ENCODE results near the gene USP49.

USP49 gene

DNA sequence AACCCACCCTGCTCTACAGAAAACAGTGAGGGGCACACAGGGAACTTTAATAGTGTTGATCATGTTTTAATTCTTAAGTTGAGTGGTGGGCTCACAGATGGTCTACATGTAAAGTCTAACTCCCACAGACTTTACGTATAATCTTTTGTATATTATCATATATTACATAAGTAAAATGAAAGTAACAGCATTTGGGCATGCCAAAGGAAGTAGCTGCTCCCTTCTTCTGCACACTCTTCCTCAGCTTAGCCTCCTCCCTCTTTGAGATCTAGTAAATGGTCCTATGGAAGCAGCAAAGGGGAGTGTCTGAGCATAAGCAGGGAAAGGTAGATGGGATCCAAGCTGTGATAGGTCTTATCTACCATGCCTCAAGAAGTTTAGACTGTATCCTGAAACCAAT, 14.6 kb upstream of the USP49 start:
- H3K4me3 ChIP-seq (ENCODE audit: insufficient read depth in 1 of 2, low read depth in 1 of 2, low read length in 2 of 2), result no peak overlapping the region
- no peak overlapping the region for H3K14ac ChIP-seq (ENCODE audit: low read length in 2 of 2)
- no peak overlapping the region for H4K8ac ChIP-seq (ENCODE audit: low read length)
- H3K4me1 ChIP-seq (ENCODE audit: control insufficient read depth, insufficient read depth, low read depth, low read length), result no peaks in the 10 kb centered on the region
- no peak overlapping the region for H3K23ac ChIP-seq (ENCODE audit: low read length in 2 of 2)
- no peak overlapping the region for H3K27ac ChIP-seq (ENCODE audit: low read length, poor library complexity, severe bottlenecking)
- no peak overlapping the region for H2BK12ac ChIP-seq (ENCODE audit: low read length in 2 of 2)
- no peak overlapping the region for H2AK5ac ChIP-seq (ENCODE audit: low read length, severe bottlenecking)
- H4K91ac ChIP-seq (ENCODE audit: low read length), result no peak overlapping the region
- H2BK15ac ChIP-seq (ENCODE audit: low read depth, poor library complexity, severe bottlenecking), result no peak overlapping the region
- no peak overlapping the region for H3K4me2 ChIP-seq (ENCODE audit: low read length, poor library complexity, severe bottlenecking)
- no peak overlapping the region for H3K9ac ChIP-seq (ENCODE audit: low read length)
- H3K36me3 ChIP-seq (ENCODE audit: control insufficient read depth in 1 of 2, insufficient read depth in 2 of 2, low read depth in 1 of 2, low read length in 2 of 2), result peaks cover 33 to 84% of the 10 kb centered on the region in 2 experiments
- H3K79me1 ChIP-seq (replicated peaks; ENCODE audit: low read length, poor library complexity, severe bottlenecking), result peaks cover 41% of the 10 kb centered on the region
- H3K9me3 ChIP-seq (ENCODE audit: control insufficient read depth, low read length), result no peaks in the 10 kb centered on the region
- DNase-seq, result no peak
- H2BK5ac ChIP-seq (ENCODE audit: low read depth, low read length, poor library complexity, severe bottlenecking), result no peak overlapping the region
- no peak overlapping the region for H2AFZ ChIP-seq (ENCODE audit: low read depth, low read length)
- no peak overlapping the region for H3K18ac ChIP-seq (ENCODE audit: low read depth in 1 of 2, low read length in 2 of 2)
- WGBS, result no CpG with 5 or more reads among the region's 1 CpG
- no peak overlapping the region for H2BK120ac ChIP-seq (ENCODE audit: low read depth, low read length)
- no peak overlapping the region for H3K4ac ChIP-seq (ENCODE audit: low read depth in 1 of 2, low read length in 2 of 2)
- H3K27me3 ChIP-seq (ENCODE audit: control insufficient read depth in 1 of 2, insufficient read depth in 1 of 2, low read length in 2 of 2), result no peaks in the 10 kb centered on the region

DNA sequence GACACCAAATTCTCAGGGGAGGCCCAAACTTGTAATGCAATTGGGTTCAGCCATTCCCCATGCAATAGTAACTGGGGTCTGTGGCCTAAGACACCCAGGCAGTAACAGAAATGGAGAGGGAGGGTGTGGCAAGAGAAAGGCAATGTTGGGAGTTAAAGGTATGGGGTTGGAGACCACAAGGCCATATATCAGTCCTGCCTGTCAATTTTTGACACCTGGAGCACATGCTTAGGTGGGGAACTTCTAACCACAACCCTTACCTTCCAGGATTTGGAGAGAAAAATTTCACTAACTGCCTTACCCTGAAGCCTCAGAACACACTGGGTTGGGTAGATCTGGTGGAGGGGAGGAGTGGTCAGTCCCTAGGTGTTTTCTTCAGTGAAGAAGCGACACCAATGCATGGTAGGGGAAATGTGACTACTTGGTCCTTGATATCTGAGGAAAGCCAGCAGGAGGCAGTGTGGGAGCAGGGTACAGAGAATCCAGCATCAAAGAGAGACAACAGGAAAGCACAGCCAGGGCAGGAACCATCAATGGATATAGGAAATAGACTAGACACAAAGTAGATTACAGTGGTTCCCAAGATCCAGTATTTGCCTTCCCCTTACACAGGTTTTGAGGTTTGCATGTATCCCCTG, 6.8 kb upstream of the USP49 start:
- DNase-seq, result peak; percentile 18
- Histone ChIP-seq H3K4me3 (ENCODE audit: insufficient read depth in 1 of 2, low read depth in 1 of 2, low read length in 2 of 2) (no peak overlapping the region), H3K36me3 (ENCODE audit: control insufficient read depth in 1 of 2, insufficient read depth in 2 of 2, low read depth in 1 of 2, low read length in 2 of 2) (peaks cover 19 to 33% of the 10 kb centered on the region in 2 experiments), H2AK5ac (ENCODE audit: low read length, severe bottlenecking) (no peak overlapping the region), H2AFZ (ENCODE audit: low read depth, low read length) (no peak overlapping the region), H3K4ac (ENCODE audit: low read depth in 1 of 2, low read length in 2 of 2) (no peak overlapping the region), H3K23ac (ENCODE audit: low read length in 2 of 2) (no peak overlapping the region), H2BK120ac (ENCODE audit: low read depth, low read length) (no peak overlapping the region), H3K4me2 (ENCODE audit: low read length, poor library complexity, severe bottlenecking) (no peak overlapping the region), H3K9ac (ENCODE audit: low read length) (no peak overlapping the region), H4K8ac (ENCODE audit: low read length) (no peak overlapping the region), H3K14ac (ENCODE audit: low read length in 2 of 2) (no peak overlapping the region), H2BK5ac (ENCODE audit: low read depth, low read length, poor library complexity, severe bottlenecking) (no peak overlapping the region), H2BK12ac (ENCODE audit: low read length in 2 of 2) (no peak overlapping the region), H3K27me3 (ENCODE audit: control insufficient read depth in 1 of 2, insufficient read depth in 1 of 2, low read length in 2 of 2) (no peaks in the 10 kb centered on the region), H3K18ac (ENCODE audit: low read depth in 1 of 2, low read length in 2 of 2) (no peak overlapping the region), H4K91ac (ENCODE audit: low read length) (no peak overlapping the region), H3K9me3 (ENCODE audit: control insufficient read depth, low read length) (no peaks in the 10 kb centered on the region), H3K27ac (ENCODE audit: low read length, poor library complexity, severe bottlenecking) (no peak overlapping the region), H2BK15ac (ENCODE audit: low read depth, poor library complexity, severe bottlenecking) (no peak overlapping the region), H3K79me1 (replicated peaks; ENCODE audit: low read length, poor library complexity, severe bottlenecking) (peaks cover 13% of the 10 kb centered on the region), H3K4me1 (ENCODE audit: control insufficient read depth, insufficient read depth, low read depth, low read length) (no peaks in the 10 kb centered on the region)
- 96% methylated on average over 1 of the region's 1 CpG for WGBS

DNA sequence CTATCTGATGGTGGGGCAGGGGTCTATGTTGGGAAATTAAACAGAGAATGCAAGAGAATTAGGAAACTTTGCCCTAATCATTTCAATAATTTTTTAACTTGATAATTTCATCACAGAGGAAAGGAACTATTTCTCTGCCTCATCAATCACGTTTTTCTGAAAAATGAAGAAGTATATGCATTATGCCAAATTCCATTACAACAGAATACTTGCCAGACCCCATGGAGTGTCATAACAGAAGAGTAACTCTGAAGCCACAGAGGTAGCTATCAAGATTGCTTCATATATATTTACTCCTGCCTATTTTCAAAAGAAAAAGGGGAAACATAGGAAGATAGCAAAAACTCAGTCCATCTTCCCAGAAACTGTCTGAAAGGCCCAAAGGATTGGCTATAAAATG, 5.7 kb upstream of the USP49 start:
- Histone ChIP-seq H2BK15ac (ENCODE audit: low read depth, poor library complexity, severe bottlenecking) (no peak overlapping the region), H3K18ac (ENCODE audit: low read depth in 1 of 2, low read length in 2 of 2) (no peak overlapping the region), H3K9ac (ENCODE audit: low read length) (no peak overlapping the region), H2BK5ac (ENCODE audit: low read depth, low read length, poor library complexity, severe bottlenecking) (no peak overlapping the region), H3K4me2 (ENCODE audit: low read length, poor library complexity, severe bottlenecking) (no peak overlapping the region), H3K4ac (ENCODE audit: low read depth in 1 of 2, low read length in 2 of 2) (no peak overlapping the region), H2BK120ac (ENCODE audit: low read depth, low read length) (no peak overlapping the region), H3K36me3 (ENCODE audit: control insufficient read depth in 1 of 2, insufficient read depth in 2 of 2, low read depth in 1 of 2, low read length in 2 of 2) (peaks cover 13 to 21% of the 10 kb centered on the region in 2 experiments), H3K9me3 (ENCODE audit: control insufficient read depth, low read length) (no peaks in the 10 kb centered on the region), H2AFZ (ENCODE audit: low read depth, low read length) (no peak overlapping the region), H4K8ac (ENCODE audit: low read length) (no peak overlapping the region), H3K14ac (ENCODE audit: low read length in 2 of 2) (no peak overlapping the region), H3K27me3 (ENCODE audit: control insufficient read depth in 1 of 2, insufficient read depth in 1 of 2, low read length in 2 of 2) (no peaks in the 10 kb centered on the region), H3K79me1 (replicated peaks; ENCODE audit: low read length, poor library complexity, severe bottlenecking) (peaks cover 10% of the 10 kb centered on the region), H3K23ac (ENCODE audit: low read length in 2 of 2) (no peak overlapping the region), H3K27ac (ENCODE audit: low read length, poor library complexity, severe bottlenecking) (no peak overlapping the region), H3K4me1 (ENCODE audit: control insufficient read depth, insufficient read depth, low read depth, low read length) (no peaks in the 10 kb centered on the region), H2AK5ac (ENCODE audit: low read length, severe bottlenecking) (no peak overlapping the region), H3K4me3 (ENCODE audit: insufficient read depth in 1 of 2, low read depth in 1 of 2, low read length in 2 of 2) (no peak overlapping the region), H4K91ac (ENCODE audit: low read length) (no peak overlapping the region), H2BK12ac (ENCODE audit: low read length in 2 of 2) (no peak overlapping the region)
- WGBS, result 93% methylated on average over 1 of the region's 1 CpG
- DNase-seq, result no peak

DNA sequence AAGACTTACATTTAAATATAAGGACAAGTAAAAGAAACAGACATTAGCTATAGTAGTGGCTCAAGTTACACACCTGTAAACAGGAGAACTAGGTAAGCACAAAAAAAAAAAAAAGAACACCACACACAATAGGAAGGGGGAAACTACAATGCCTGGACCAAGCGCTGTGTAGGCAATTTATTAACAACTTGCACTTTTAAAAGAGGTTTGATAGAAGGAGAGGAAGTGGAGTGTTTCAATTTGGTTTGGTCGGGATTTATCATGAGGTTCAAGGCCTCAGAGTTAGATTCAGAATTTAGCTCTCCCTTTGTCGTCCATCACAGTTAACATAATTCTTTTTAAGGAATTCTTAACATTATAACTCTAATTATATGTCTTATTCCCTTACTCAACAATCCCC, 1.1 kb upstream of the USP49 start:
- H3K9me3 ChIP-seq (ENCODE audit: control insufficient read depth, low read length), result no peaks in the 10 kb centered on the region
- peak overlapping the region; percentile 87 for H3K4me2 ChIP-seq (ENCODE audit: low read length, poor library complexity, severe bottlenecking)
- no peak overlapping the region for H2BK15ac ChIP-seq (ENCODE audit: low read depth, poor library complexity, severe bottlenecking)
- peaks cover 19% of the 10 kb centered on the region for H3K79me1 ChIP-seq (replicated peaks; ENCODE audit: low read length, poor library complexity, severe bottlenecking)
- peak overlapping the region; percentile 71 for H3K27ac ChIP-seq (ENCODE audit: low read length, poor library complexity, severe bottlenecking)
- H2BK12ac ChIP-seq (ENCODE audit: low read length in 2 of 2), result no peak overlapping the region
- peaks cover 3% of the 10 kb centered on the region for H3K4me1 ChIP-seq (ENCODE audit: control insufficient read depth, insufficient read depth, low read depth, low read length)
- H2AFZ ChIP-seq (ENCODE audit: low read depth, low read length), result no peak overlapping the region
- no peak overlapping the region for H4K91ac ChIP-seq (ENCODE audit: low read length)
- H3K23ac ChIP-seq (ENCODE audit: low read length in 2 of 2), result no peak overlapping the region
- no peak overlapping the region for H2BK5ac ChIP-seq (ENCODE audit: low read depth, low read length, poor library complexity, severe bottlenecking)
- H3K4me3 ChIP-seq (ENCODE audit: insufficient read depth in 1 of 2, low read depth in 1 of 2, low read length in 2 of 2), result peak overlapping the region in 1 of 2 experiments; percentile 88
- peaks cover 0 to 3% of the 10 kb centered on the region in 2 experiments for H3K36me3 ChIP-seq (ENCODE audit: control insufficient read depth in 1 of 2, insufficient read depth in 2 of 2, low read depth in 1 of 2, low read length in 2 of 2)
- no peak overlapping the region for H2BK120ac ChIP-seq (ENCODE audit: low read depth, low read length)
- H2AK5ac ChIP-seq (ENCODE audit: low read length, severe bottlenecking), result no peak overlapping the region
- 0% methylated on average over 1 of the region's 3 CpGs for WGBS
- peak overlapping the region; percentile 94 for H3K9ac ChIP-seq (ENCODE audit: low read length)
- no peak overlapping the region for H3K4ac ChIP-seq (ENCODE audit: low read depth in 1 of 2, low read length in 2 of 2)
- H3K18ac ChIP-seq (ENCODE audit: low read depth in 1 of 2, low read length in 2 of 2), result peak overlapping the region in 1 of 2 experiments; percentile 46
- H4K8ac ChIP-seq (ENCODE audit: low read length), result no peak overlapping the region
- H3K14ac ChIP-seq (ENCODE audit: low read length in 2 of 2), result no peak overlapping the region
- DNase-seq, result no peak
- H3K27me3 ChIP-seq (ENCODE audit: control insufficient read depth in 1 of 2, insufficient read depth in 1 of 2, low read length in 2 of 2), result no peaks in the 10 kb centered on the region
